Stimulated activated CD8-positive, alpha-beta memory T cell treated with anti-CD3 and anti-CD28 coated beads, Interleukin-7, amount 100 ng/mL, for 48 hours (primary cell): ENCODE data around the gene YPEL1.

Experiments used
- DNase-seq, 2 donors: peaks; one replicate each; pipeline ENCODE4 v3.0.0-alpha.2; 2020; ENCODE audit warnings: low read depth in 1 of 2; ENCODE audit errors: extremely low read depth in 1 of 2

Gene YPEL1

DNA sequence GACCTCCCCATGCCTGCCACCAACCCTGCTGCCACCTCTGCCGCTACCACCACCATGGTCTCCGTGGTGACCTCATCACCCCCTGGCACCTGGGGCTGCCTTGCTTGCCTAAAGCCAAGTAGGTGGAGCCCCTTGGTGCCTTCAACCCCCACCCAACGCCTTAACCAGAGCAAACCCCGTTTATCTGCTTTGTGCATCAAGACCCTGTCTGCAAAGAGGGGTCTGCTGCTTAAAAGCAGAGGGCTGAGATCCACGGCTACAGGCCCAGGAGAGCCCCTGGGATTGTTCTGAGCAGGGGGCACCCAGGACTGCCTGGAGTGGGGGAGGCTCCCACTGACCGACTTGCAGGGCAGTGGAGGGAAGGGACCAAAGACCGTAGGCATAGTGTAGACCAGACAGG, 74.7 kb downstream of the YPEL1 start:
- no peak for DNase-seq

DNA sequence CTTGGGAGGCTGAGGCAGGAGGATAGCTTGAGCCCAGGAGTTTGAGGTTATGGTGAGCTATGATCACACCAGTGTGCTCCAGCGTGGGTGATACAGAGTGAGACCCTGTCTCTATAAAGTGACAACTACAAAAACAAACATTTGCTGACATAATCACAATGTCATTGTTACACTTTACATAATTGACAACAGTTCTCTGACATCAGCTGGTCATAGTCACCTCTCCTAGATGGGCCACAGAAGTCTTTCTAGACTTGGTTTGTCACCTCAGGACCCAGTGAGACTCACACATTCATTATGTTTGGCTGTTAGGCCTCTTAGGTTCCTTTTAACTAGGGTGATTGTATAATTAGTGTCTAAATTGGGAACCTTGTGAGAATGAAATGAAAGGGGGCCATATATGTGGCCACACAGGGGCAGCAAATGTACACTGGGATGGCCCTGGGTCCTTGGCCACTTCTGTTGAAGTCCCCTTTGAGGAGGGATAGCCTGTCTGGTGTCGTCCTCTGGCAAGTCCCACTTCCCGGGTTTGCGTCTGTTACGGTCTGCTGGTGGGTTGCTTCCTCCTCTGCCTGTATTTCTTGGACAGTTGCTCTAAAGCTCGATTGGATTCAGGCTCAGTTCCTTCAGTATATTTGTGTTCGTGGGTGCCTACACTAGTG, 75.6 kb downstream of the YPEL1 start:
- no peak for DNase-seq

DNA sequence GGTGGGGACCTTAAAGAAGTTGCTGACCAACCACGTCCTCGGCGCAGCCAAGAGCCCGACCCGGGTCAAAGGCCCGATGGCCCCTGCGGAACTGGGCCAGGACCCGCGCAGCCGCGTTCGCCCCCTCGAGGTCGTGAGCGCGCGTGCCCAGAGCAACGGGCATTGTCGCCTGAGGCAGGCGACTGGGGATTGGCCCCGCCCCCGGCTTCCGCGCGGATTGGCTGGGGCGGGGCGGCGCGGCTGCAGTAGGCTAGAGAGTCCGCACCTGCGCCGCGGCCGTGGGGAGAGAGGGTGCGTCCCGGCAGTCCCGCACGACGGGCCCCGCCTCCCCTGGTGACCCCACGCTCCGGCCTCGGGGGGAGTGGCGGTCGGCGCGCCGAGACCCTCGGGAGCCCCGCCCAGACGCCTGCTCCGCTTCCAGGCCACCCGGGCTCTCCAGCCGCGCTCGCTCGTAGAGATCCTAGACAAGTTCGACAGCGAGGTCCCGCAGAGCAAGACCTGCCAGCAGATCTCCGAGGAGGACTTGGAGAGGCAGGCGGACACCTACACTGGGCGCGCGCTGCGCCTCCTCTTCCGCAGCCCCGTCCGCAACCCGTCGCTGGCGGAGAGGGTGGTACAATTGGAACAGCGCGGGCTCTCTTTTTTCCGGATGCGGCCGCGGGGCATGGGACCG, 78.1 kb downstream of the YPEL1 start:
- peak; percentile 51 to 65 for DNase-seq

DNA sequence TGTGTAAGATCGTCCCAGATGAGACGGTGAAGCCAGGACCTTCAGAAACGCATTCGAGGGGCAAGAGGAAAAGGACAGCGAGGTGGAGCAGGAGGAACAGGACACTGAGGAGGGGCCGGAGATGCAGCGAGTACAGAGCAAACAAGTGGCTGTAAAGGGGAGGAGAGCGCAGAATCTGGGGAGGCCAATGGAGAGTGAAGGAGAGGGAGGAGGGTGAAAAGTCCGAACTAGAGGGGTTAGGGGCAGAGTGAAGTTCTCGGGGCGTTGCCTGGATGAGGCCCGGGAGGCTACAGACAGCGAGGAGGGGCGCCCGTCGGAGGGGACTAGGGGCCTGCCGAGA, 78.6 kb downstream of the YPEL1 start:
- DNase-seq, result no peak

DNA sequence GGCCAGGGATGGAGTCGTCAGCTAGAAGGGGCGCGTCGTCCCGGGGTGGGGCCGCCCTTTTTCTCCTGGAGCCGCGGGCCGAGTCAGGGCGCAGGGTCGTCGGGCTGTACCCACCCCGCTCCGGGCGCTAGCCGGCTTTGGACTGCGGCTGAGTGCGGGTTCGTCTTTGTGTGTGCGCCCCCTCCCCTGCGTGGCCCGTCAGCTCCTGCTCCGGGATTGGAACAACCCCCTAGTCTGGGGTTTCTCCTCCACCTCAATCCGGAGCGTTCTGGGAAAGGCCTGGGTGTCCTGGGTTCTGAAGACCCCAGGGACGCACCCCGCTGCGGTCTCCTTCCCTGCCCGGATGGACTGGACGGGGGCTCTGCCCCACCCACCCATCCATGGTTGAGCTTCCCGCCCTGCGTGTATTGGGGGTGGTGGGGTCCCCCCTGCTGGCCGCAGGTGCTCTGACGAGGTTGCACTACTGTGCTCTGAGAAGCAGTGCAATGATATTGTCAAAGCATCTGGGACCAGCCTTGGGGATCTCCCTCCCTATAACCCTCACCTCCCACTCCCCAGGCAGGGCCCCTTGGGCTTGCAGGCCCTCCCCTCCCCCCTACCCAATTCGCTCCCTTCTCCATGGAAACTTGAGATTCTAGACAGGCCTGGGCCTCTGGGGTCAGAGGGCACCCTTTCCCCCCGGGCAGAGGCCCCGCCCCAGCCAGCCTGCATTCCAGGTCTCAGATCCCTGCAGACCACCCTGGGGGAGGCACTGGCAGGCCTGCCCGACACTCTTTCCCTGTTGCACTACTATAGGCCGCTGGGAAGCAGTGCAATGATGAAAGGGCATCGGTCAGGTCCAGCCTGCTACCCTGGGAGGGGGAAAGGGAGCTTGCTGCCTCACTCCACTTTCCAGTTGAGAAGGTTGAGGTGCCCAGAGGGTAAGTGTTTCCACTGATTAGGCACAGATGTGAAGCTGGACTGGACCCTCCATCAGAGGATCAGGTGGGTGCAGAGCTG, 82.7 kb downstream of the YPEL1 start:
- no peak for DNase-seq

DNA sequence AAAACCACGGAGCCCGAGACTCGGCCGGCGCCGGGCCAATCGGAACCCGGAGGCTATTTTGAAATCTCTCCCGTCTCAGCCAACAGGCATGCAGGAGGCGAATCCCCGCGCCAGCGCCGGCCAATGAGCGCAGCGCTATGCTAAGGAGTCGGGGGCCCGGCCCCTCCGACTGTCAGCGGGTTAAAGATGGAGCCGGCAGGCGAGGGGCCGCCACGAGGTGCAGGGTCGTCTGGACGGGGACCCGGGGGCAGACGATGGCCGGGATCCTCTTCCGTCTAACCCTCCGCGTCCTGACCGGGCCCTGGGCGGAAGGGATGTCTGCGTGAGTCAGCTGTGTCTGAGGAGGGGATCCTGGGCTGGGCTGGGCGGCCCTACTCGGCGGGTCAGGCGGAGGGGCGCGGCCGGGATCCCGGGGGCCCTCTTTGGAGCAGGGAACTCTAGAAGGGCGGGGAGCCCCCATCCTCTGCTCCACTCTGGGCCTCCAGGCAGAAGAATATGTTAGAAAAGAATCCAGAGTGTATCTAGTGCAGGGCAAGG, 83.5 kb downstream of the YPEL1 start:
- peak; percentile 82 to 85 for DNase-seq

DNA sequence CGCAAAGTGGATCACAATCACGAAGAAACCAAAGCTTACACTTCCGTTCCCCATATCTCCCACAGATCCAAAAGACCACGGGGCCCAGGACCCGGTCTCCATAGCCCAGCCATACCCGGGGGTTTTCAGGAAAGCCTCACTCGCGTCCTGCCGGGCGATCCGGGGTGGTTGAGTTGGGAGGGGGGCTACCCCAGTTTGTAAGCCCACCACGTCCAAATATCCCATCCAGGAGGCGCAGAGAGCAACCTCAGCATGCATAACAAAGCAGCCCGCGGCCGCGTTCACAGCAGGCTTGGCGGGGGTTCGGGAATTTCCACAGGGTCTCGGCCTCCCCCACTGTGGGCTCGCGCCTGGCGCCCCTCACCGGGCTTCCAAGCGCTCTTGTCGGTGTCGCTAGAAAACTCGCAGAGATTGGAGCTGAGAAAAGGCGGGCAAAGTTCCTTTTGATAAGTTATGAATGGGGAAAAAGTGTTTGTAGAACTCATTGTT, 84.0 kb downstream of the YPEL1 start:
- DNase-seq, result no peak

DNA sequence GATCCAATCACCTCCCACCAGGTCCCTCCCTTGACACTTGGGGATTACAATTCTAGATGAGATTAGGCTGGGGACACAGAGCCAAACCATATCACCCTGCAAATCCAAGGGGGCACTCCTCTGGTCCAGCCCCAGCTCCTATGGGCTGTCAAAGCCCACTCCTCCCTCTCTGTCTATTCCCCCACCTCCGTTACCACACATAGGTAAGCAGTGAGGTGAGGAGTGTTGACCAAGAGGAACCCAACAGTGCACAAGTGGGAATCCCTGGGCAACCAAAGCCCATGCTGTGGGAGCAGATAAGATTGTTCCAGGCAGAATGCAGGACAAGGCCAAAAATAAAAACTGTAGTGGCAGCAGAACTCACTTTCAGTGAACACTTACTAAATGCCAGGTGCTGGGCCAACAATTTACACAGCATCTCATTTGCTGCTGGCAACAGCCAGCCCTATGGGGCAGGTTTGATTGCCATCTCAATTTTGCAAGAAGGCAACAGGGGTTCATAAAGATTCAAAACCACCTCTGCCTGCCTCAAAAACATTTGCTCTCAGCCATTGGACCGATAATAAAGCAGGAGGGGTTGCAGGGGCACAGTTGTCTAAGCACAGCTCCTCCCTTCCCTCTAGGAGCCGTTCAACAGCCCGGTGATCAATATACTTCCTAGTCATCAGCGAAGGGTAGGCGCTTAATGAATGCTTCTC, 84.6 kb downstream of the YPEL1 start:
- DNase-seq, result no peak

DNA sequence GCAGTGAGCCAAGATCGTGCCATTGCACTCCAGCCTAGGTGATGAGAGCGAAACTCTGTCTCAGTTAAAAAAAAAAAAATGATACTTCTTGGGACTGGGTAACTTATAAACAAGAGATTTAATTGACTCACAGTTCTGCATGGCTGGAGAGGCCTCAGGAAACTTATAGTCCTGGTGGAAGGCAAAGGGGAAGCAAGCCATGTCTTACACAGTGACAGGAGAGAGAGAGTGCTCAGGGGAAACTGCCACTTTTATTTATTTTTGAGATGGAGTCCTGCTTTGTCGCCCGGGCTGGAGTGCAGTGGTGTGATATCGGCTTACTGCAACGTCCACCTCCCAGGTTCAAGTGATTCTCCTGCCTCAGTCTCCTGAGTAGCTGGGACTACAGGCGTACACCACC, 85.3 kb downstream of the YPEL1 start:
- DNase-seq, result no peak
